Measurements from ENCODE around the gene TMA16. TPM values are rescaled to one million over a fixed set of nuclear protein-coding genes. Genes with fewer than 3 reads are reported as not detected.

The TMA16 gene
- total RNA-seq, 1 donor from 2014 or later, result 19.0 TPM

DNA sequence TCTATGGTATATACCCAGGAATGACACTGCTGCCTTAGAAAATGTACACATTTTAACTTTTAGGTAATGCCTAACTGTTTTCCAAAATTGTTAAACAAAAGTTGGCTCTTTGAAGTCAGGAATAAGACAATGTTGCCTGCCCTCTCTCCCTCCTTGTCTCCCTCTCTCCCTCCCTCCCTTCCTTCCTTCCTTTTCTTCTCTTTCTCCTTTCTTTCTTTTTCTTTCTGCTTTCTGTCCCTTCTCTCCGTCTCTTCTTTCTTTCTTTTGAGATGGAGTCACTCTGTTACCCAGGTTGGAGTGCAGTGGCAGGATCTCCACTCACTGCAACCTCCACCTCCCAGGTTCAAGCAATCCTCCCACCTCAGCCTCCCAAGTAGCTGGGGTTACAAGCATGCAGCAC lies 4.6 kb upstream of the TMA16 start:
- TF ChIP-seq, protein P1, sequence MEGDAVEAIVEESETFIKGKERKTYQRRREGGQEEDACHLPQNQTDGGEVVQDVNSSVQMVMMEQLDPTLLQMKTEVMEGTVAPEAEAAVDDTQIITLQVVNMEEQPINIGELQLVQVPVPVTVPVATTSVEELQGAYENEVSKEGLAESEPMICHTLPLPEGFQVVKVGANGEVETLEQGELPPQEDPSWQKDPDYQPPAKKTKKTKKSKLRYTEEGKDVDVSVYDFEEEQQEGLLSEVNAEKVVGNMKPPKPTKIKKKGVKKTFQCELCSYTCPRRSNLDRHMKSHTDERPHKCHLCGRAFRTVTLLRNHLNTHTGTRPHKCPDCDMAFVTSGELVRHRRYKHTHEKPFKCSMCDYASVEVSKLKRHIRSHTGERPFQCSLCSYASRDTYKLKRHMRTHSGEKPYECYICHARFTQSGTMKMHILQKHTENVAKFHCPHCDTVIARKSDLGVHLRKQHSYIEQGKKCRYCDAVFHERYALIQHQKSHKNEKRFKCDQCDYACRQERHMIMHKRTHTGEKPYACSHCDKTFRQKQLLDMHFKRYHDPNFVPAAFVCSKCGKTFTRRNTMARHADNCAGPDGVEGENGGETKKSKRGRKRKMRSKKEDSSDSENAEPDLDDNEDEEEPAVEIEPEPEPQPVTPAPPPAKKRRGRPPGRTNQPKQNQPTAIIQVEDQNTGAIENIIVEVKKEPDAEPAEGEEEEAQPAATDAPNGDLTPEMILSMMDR (IDR thresholded peaks at IDR 0.05; ENCODE audit: unreplicated experiment), result no peak
- H3K9me3 Mint-ChIP-seq (ENCODE audit: unreplicated experiment), result no peaks in the 10 kb centered on the region
- H3K4me3 Mint-ChIP-seq (ENCODE audit: unreplicated experiment), result no peak overlapping the region
- peaks cover under 1% of the 10 kb centered on the region for H3K4me1 Mint-ChIP-seq (ENCODE audit: unreplicated experiment)
- no peaks in the 10 kb centered on the region for H3K36me3 Mint-ChIP-seq (ENCODE audit: low read depth, unreplicated experiment)
- DNase-seq (ENCODE audit: low spot score), result no peak
- H3K27ac Mint-ChIP-seq (ENCODE audit: unreplicated experiment), result no peak overlapping the region
- H3K27me3 Mint-ChIP-seq (ENCODE audit: unreplicated experiment), result peaks cover 4% of the 10 kb centered on the region

DNA sequence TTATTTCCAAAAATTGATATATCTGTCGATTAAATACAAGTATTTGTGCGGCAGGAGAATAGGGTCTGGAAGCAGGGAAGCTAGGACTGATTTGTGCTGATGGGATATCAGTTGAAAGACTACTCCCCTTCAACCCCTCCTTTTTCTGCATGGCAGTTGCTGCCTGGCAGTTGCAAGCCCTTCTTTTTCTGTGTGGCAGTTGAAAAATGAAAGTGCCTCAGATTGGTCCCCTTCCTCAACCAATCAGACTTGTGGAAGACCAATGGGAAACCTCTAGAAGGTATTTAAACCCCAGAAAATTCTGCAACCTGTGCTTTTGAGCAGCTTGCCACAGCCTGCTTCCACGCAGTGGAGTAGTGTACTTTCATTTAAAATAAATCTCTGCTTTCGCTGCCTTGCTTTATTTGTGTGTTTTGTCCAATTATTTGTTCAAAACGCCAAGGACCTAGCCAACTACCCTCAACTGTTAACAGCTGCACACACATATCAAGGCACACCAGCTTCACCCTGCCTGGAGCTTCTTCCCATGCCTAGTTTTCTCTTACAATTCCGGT lies 1.5 kb upstream of the TMA16 start:
- peaks cover 2% of the 10 kb centered on the region for H3K27me3 Mint-ChIP-seq (ENCODE audit: unreplicated experiment)
- peaks cover 7% of the 10 kb centered on the region for H3K4me1 Mint-ChIP-seq (ENCODE audit: unreplicated experiment)
- H3K36me3 Mint-ChIP-seq (ENCODE audit: low read depth, unreplicated experiment), result no peaks in the 10 kb centered on the region
- TF ChIP-seq, protein P1 (IDR thresholded peaks at IDR 0.05; ENCODE audit: unreplicated experiment), result no peak
- H3K27ac Mint-ChIP-seq (ENCODE audit: unreplicated experiment), result no peak overlapping the region
- peak overlapping the region; percentile 99 for H3K4me3 Mint-ChIP-seq (ENCODE audit: unreplicated experiment)
- H3K9me3 Mint-ChIP-seq (ENCODE audit: unreplicated experiment), result no peaks in the 10 kb centered on the region
- DNase-seq (ENCODE audit: low spot score), result no peak

DNA sequence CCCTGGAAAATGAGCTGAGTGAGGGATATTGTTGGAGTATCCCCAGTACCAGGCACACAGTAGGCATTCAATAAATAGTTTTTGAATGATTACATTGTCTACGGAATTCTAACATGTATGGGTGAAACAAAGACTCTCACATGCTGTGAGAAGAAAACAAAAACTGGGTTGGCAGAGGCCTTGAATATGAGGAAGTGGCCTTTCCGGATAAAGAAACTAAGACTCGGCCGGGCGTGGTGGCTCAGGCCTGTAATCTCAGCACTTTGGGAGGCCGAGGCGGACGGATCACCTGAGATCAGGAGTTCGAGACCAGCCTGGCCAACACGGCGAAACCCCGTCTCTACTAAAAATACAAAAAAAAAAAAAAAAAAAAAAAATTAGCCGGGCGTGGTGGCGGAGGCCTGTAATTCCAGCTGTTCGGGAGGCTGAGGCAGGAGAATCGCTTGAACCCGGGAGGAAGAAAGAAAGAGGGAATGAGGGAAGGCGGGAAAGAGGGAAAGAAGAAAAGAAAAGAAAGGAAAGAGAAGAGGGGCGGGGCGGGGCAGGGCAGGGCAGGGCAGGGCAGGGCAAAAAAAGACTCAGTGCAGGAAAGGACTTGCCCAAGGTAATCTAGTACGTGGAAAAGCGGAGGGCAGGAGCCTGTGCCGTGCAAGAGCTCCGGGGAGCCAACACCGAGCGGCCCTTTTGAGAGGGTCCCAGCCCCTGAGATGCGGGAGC lies 689 bp upstream of the TMA16 start:
- no peaks in the 10 kb centered on the region for H3K36me3 Mint-ChIP-seq (ENCODE audit: low read depth, unreplicated experiment)
- H3K4me1 Mint-ChIP-seq (ENCODE audit: unreplicated experiment), result peaks cover 7% of the 10 kb centered on the region
- H3K27me3 Mint-ChIP-seq (ENCODE audit: unreplicated experiment), result peaks cover 2% of the 10 kb centered on the region
- H3K27ac Mint-ChIP-seq (ENCODE audit: unreplicated experiment), result peak overlapping the region; percentile 73
- TF ChIP-seq, protein P1 (IDR thresholded peaks at IDR 0.05; ENCODE audit: unreplicated experiment), result no peak
- DNase-seq (ENCODE audit: low spot score), result no peak
- H3K9me3 Mint-ChIP-seq (ENCODE audit: unreplicated experiment), result no peaks in the 10 kb centered on the region
- peak overlapping the region; percentile 99 for H3K4me3 Mint-ChIP-seq (ENCODE audit: unreplicated experiment)

DNA sequence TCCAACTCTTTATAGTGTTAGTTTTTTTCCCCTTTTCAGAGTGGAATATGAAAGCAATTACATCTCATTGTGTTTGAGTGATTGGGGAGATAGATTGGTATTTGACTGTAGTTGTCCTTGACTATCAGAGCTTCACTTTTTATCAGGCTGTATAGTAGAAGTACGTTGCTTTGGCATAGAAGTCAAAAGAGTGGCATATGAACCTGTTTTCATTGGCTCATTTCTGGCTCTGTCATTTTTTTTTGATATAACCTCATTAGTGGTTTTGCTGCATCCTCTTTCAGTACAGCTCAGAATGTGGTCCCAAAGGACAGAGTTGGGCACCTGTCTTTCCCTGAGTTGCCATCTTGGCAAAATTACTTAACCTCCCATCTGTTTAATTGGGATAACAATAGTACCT lies 1.4 kb downstream of the TMA16 start:
- no peak for DNase-seq (ENCODE audit: low spot score)
- peak overlapping the region; percentile 85 for H3K4me3 Mint-ChIP-seq (ENCODE audit: unreplicated experiment)
- peaks cover 2% of the 10 kb centered on the region for H3K27me3 Mint-ChIP-seq (ENCODE audit: unreplicated experiment)
- no peaks in the 10 kb centered on the region for H3K9me3 Mint-ChIP-seq (ENCODE audit: unreplicated experiment)
- H3K36me3 Mint-ChIP-seq (ENCODE audit: low read depth, unreplicated experiment), result no peaks in the 10 kb centered on the region
- peak overlapping the region; percentile 2 for H3K27ac Mint-ChIP-seq (ENCODE audit: unreplicated experiment)
- H3K4me1 Mint-ChIP-seq (ENCODE audit: unreplicated experiment), result peaks cover 7% of the 10 kb centered on the region
- TF ChIP-seq, protein P1 (IDR thresholded peaks at IDR 0.05; ENCODE audit: unreplicated experiment), result no peak

DNA sequence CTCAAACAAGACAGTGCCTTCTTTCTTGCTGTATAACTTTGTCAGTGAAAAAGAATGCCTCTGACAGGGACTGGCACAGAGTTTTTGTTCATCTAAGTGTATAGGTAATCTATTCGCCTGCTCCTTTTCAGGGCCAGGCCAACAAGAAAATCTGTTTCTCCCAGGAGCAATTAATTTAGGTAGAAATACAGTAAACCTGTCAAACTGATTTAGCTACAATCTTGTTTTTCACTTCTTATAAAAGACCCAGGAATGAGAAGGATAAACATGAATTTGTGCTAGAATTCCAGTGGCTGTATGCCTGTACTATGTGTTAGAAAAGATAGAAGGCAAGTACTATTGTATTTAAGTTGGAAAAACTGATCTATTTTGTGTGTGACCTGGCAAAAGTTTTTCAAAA lies 6.1 kb downstream of the TMA16 start:
- no peak overlapping the region for H3K4me3 Mint-ChIP-seq (ENCODE audit: unreplicated experiment)
- H3K36me3 Mint-ChIP-seq (ENCODE audit: low read depth, unreplicated experiment), result no peaks in the 10 kb centered on the region
- TF ChIP-seq, protein P1 (IDR thresholded peaks at IDR 0.05; ENCODE audit: unreplicated experiment), result no peak
- no peak for DNase-seq (ENCODE audit: low spot score)
- peaks cover 1% of the 10 kb centered on the region for H3K27me3 Mint-ChIP-seq (ENCODE audit: unreplicated experiment)
- H3K4me1 Mint-ChIP-seq (ENCODE audit: unreplicated experiment), result peaks cover 3% of the 10 kb centered on the region
- H3K9me3 Mint-ChIP-seq (ENCODE audit: unreplicated experiment), result no peaks in the 10 kb centered on the region
- H3K27ac Mint-ChIP-seq (ENCODE audit: unreplicated experiment), result no peak overlapping the region

Data from endothelial cell (in vitro differentiated cells).